NK-92 (cell line): ENCODE results near the gene PHETA1.
"Not testable (repeated sequence)": the region's sequence is repeated elsewhere in the genome, so short reads cannot be mapped to it uniquely, and the experiment has no call there.

ENCODE experiments used
- DNase-seq: peaks from one replicate; lab custom pipeline; 2025; ENCODE audit not compliant: unreplicated experiment; lab: John Stamatoyannopoulos, UW

PHETA1 gene

GRCh38 chr12:111351026-111351425, 17.9 kb downstream of the PHETA1 start:
- no peak for DNase-seq

- DNase-seq, result no peak
Measured at GRCh38 chr12:111349748-111350520, 19.0 kb downstream of the PHETA1 start.

GRCh38 chr12:111349101-111349747, 19.7 kb downstream of the PHETA1 start:
- DNase-seq, result no peak

- DNase-seq, result no peak
Measured at GRCh38 chr12:111347891-111348644, 20.8 kb downstream of the PHETA1 start.

- DNase-seq, result no peak
Measured at GRCh38 chr12:111344254-111344875, 24.5 kb downstream of the PHETA1 start.

GRCh38 chr12:111343181-111343580, 25.7 kb downstream of the PHETA1 start:
- no peak for DNase-seq

- no peak for DNase-seq
Measured at GRCh38 chr12:111342376-111342775, 26.5 kb downstream of the PHETA1 start.

- no peak for DNase-seq
Measured at GRCh38 chr12:111341426-111342065, 27.3 kb downstream of the PHETA1 start.

- not testable (repeated sequence) for DNase-seq
Measured at GRCh38 chr12:111340680-111341079, 28.2 kb downstream of the PHETA1 start.

GRCh38 chr12:111340231-111340630, 28.7 kb downstream of the PHETA1 start:
- DNase-seq, result no peak

- DNase-seq, result no peak
Measured at GRCh38 chr12:111339321-111339938, 29.5 kb downstream of the PHETA1 start.

GRCh38 chr12:111338096-111338495, 30.8 kb downstream of the PHETA1 start:
- DNase-seq, result no peak

GRCh38 chr12:111337371-111337770, 31.5 kb downstream of the PHETA1 start:
- DNase-seq, result no peak

- DNase-seq, result not testable (repeated sequence)
Measured at GRCh38 chr12:111336411-111336810, 32.5 kb downstream of the PHETA1 start.

GRCh38 chr12:111335811-111336210, 33.1 kb downstream of the PHETA1 start:
- no peak for DNase-seq

- DNase-seq, result not testable (repeated sequence)
Measured at GRCh38 chr12:111335301-111335700, 33.6 kb downstream of the PHETA1 start.

- no peak for DNase-seq
Measured at GRCh38 chr12:111334393-111334915, 34.4 kb downstream of the PHETA1 start.

- no peak for DNase-seq
Measured at GRCh38 chr12:111330800-111331752, 37.8 kb downstream of the PHETA1 start.

GRCh38 chr12:111328138-111328537, 40.8 kb downstream of the PHETA1 start:
- no peak for DNase-seq
